HepG2 (cell line): Measurements from ENCODE around the gene LTB4R2. TPM values are rescaled to one million over a fixed set of nuclear protein-coding genes. Genes with fewer than 3 reads are reported as not detected.

Source experiments
- ATAC-seq: fragments of 200-7000 bp; cut with Tn5 transposase; 3 replicates; pipeline ENCODE4 v1.9.1; 2020; ENCODE audit warnings: mild to moderate bottlenecking, moderate library complexity
- BruUV-seq: library from RNA; stranded (reverse); fragments of 400-500 nt; replicated peaks from 2 replicates; lab custom pipeline; 2021; lab: Mats Ljungman, UMichigan
- CTCF ChIA-PET: fragments of 300-600 bp; formaldehyde crosslinking; extraction: SDS; loops from one replicate; lab custom pipeline; 2021; ENCODE audit warnings: low total read pairs, inconsistent platforms, low intra/inter-chr PET ratio; lab: Yijun Ruan, JAX
- POLR2A ChIA-PET: fragments of 350-600 bp; sonication (Branson Sonifier 250); formaldehyde crosslinking; loops from one replicate; lab custom pipeline; 2020; ENCODE audit warnings: antibody characterized with exemption, inconsistent platforms; lab: Yijun Ruan, JAX
- DNase-seq: peaks from one replicate; pipeline ENCODE4 v3.0.0-alpha.2; 2015; ENCODE audit warnings: low spot score
- FAIRE-seq: peaks from 3 replicates; lab custom pipeline; 2011; peaks lifted over from hg19 to GRCh38; lab: Jason Lieb, UNC
- H2AFZ ChIP-seq: one replicate; pipeline ENCODE4 v1.6.1; 2011; ENCODE audit warnings: low read length, inconsistent platforms
- H3K27ac ChIP-seq: fragments of 300-600 bp; 3 replicates; pipeline ENCODE4 v1.8.0; 2011; ENCODE audit warnings: mixed run types, mild to moderate bottlenecking, mixed read lengths, low read length, inconsistent platforms; ENCODE audit not compliant: insufficient read depth; ENCODE audit errors: extremely low read length
- H3K27me3 ChIP-seq, 2 experiments: fragments of 200-600 bp in 1 of 2; 2 replicates in 1 of 2; 3 replicates in 1 of 2; pipeline versions ENCODE4 v1.6.0 to v1.8.0; 2011; ENCODE audit warnings: low read length in 2 of 2, mild to moderate bottlenecking in 2 of 2, moderate library complexity in 2 of 2, inconsistent platforms in 1 of 2; ENCODE audit not compliant: insufficient read depth in 2 of 2, control insufficient read depth in 1 of 2
- H3K36me3 ChIP-seq, 2 experiments: fragments of 200-600 bp in 1 of 2; replicated peaks in 1 of 2; 2 replicates in 1 of 2; 3 replicates in 1 of 2; pipeline versions ENCODE4 v1.5.1 to v1.8.0; 2011; ENCODE audit warnings: low read length in 2 of 2, inconsistent platforms in 1 of 2; ENCODE audit not compliant: insufficient read depth in 2 of 2, control insufficient read depth in 1 of 2
- H3K4me1 ChIP-seq: 2 replicates; pipeline ENCODE4 v1.5.1; 2012; ENCODE audit warnings: low read length, inconsistent platforms; ENCODE audit not compliant: insufficient read depth
- H3K4me2 ChIP-seq: 2 replicates; pipeline ENCODE4 v1.6.0; 2011; ENCODE audit warnings: low read depth, low read length, inconsistent platforms
- H3K4me3 ChIP-seq, 3 experiments: fragments of 200-600 bp in 1 of 3; sonication (generic), shearing (Covaris generic) in 1 of 3; replicated peaks in 1 of 3; 2 replicates each; pipeline ENCODE4 v1.5.1; 2011 to 2016; ENCODE audit warnings: low read length in 3 of 3, inconsistent platforms in 2 of 3, low read depth in 2 of 3, mild to moderate bottlenecking in 2 of 3, control low read depth in 1 of 3, mixed read lengths in 1 of 3; ENCODE audit not compliant: insufficient read depth in 1 of 3
- H3K79me2 ChIP-seq: one replicate; pipeline ENCODE4 v1.6.1; 2011; ENCODE audit warnings: low read length, inconsistent platforms; ENCODE audit not compliant: insufficient read depth
- H3K9ac ChIP-seq: 2 replicates; pipeline ENCODE4 v1.6.0; 2011; ENCODE audit warnings: mild to moderate bottlenecking, low read depth, low read length, inconsistent platforms; ENCODE audit not compliant: insufficient read depth
- H3K9me3 ChIP-seq: 2 replicates; pipeline ENCODE4 v1.5.1; 2012; ENCODE audit warnings: mild to moderate bottlenecking, low read length
- H4K20me1 ChIP-seq: 2 replicates; pipeline ENCODE4 v1.6.0; 2011; ENCODE audit warnings: inconsistent platforms, mild to moderate bottlenecking, low read length, moderate library complexity; ENCODE audit not compliant: insufficient read depth
- EP300 ChIP-seq, 3 experiments: sonication (generic) in 1 of 3; formaldehyde crosslinking in 1 of 3; IDR thresholded peaks; 2 replicates each; pipeline versions ENCODE4 v1.5.1 to v1.6.1; 2011 to 2020; ENCODE audit warnings: low read depth in 2 of 3, low read length in 2 of 3, borderline replicate concordance in 1 of 3, improper control_type of control experiment in 1 of 3, mild to moderate bottlenecking in 1 of 3, missing genetic modification reagents in 1 of 3, moderate library complexity in 1 of 3
- ETV5 ChIP-seq: IDR thresholded peaks from 2 replicates; pipeline ENCODE4 v1.6.1; 2018; ENCODE audit warnings: missing biosample characterization, missing genetic modification reagents, inconsistent platforms, borderline replicate concordance
- ETV6 ChIP-seq: sonication (generic); formaldehyde crosslinking; conservative IDR thresholded peaks from 2 replicates; pipeline ENCODE4 v1.4.0; 2020; ENCODE audit warnings: missing genetic modification reagents
- MATR3 ChIP-seq: sonication (generic); formaldehyde crosslinking; IDR thresholded peaks from 2 replicates; pipeline ENCODE4 v1.4.0; 2020; ENCODE audit warnings: missing genetic modification reagents
- NFE2L2 ChIP-seq: fragments of 150-350 bp; IDR thresholded peaks from 2 replicates; pipeline ENCODE4 v1.6.1; 2014; ENCODE audit warnings: low read length
- NFKB2 ChIP-seq: sonication (generic); formaldehyde crosslinking; IDR thresholded peaks from 2 replicates; pipeline ENCODE4 v1.4.0; 2020; ENCODE audit warnings: missing genetic modification reagents, borderline replicate concordance
- PAF1 ChIP-seq: IDR thresholded peaks from 2 replicates; pipeline ENCODE4 v1.6.1; 2016; ENCODE audit warnings: missing genetic modification reagents, missing compliant biosample characterization
- TEAD2 ChIP-seq: sonication (generic); formaldehyde crosslinking; IDR thresholded peaks from 2 replicates; pipeline ENCODE4 v1.9.0; 2021; ENCODE audit warnings: missing genetic modification reagents
- TEAD3 ChIP-seq: optimal IDR thresholded peaks from 2 replicates; pipeline ENCODE3; 2016; ENCODE audit warnings: borderline replicate concordance
- ZBTB21 ChIP-seq: sonication (generic); formaldehyde crosslinking; IDR thresholded peaks from 2 replicates; pipeline ENCODE4 v1.4.0; 2020; ENCODE audit warnings: missing genetic modification reagents
- ZNF230 ChIP-seq: sonication (generic); formaldehyde crosslinking; IDR thresholded peaks from 2 replicates; pipeline ENCODE4 v1.4.0; 2020; ENCODE audit warnings: mild to moderate bottlenecking, missing genetic modification reagents
- ZNF383 ChIP-seq: sonication (generic); formaldehyde crosslinking; IDR thresholded peaks from 2 replicates; pipeline ENCODE4 v1.4.0; 2020; ENCODE audit warnings: missing genetic modification reagents, mild to moderate bottlenecking, borderline replicate concordance
- ZNF414 ChIP-seq: sonication (generic); formaldehyde crosslinking; IDR thresholded peaks from 2 replicates; pipeline ENCODE4 v1.5.0; 2020; ENCODE audit warnings: missing genetic modification reagents
- WGBS: methylation state at CpG from one replicate; pipeline ENCODE4 v1.1.6; 2017; ENCODE audit warnings: low lambda C conversion rate; 5-methylcytosine and 5-hydroxymethylcytosine counted together
- in situ Hi-C: cut with HindIII; loops from 2 replicates; pipeline ENCODE4 v1.10.0; 2017; ENCODE audit warnings: low pct_unique_long_range_greater_than_20kb; ENCODE audit not compliant: extremely low pct_ligation_motif_present
- intact Hi-C: fragments of 100-400 bp; cut with micrococcal nuclease; formaldehyde crosslinking; loops from one replicate; pipeline ENCODE4 v1.10.0; 2022; ENCODE audit not compliant: unreplicated experiment
- polyA plus RNA-seq, 8 experiments: library from polyadenylated mRNA; depleted of rRNA in 3 of 8; stranded (reverse) in 7 of 8; unstranded in 1 of 8; fragments of >200 nt; fragmentation: Illumina TruSeq in 4 of 8; extraction: Trizol in 4 of 8; gene quantifications; 2 replicates each; pipeline versions ENCODE4 v1.2.1 to v1.2.3, GENCODE V29; 2011 to 2016; ENCODE audit warnings: low read depth in 4 of 8, missing spikeins in 1 of 8, mixed read lengths in 1 of 8; ENCODE audit not compliant: insufficient read depth in 1 of 8
- total RNA-seq, 5 experiments: library from RNA; depleted of rRNA; stranded (reverse); fragments of >200 nt; fragmentation: Illumina TruSeq; extraction: Trizol; gene quantifications; 2 replicates each; pipeline ENCODE4 v1.2.3, GENCODE V29; 2016; ENCODE audit warnings: low read depth in 1 of 5

LTB4R2 gene
- total and polyA plus RNA-seq, 2 of the 13 experiments (the other 11 are each of a cell fraction or from before 2014, with no cell fraction given) = 3.9 to 6.9 TPM

- CTCF ChIA-PET = no interaction called here
- in situ Hi-C loops (no loop called here), intact Hi-C loops (no loop called here)
- Histone ChIP-seq H3K4me3 (no peak overlapping the region), H3K27me3 (peaks cover 3 to 23% of the 10 kb centered on the region in 2 experiments; a peak in 3 of 5 replicates), H3K36me3 (0 out of 5 replicates have a peak, but pooled peaks cover 0 to 1% of the 10 kb centered on the region in 2 experiments), H3K9me3 (no peaks in the 10 kb centered on the region), H3K9ac (no peak overlapping the region), H2AFZ (no peak overlapping the region), H3K27ac (no peak overlapping the region), H3K4me2 (no peak overlapping the region), H3K4me1 (peaks cover 50% of the 10 kb centered on the region), H4K20me1 (no peaks in the 10 kb centered on the region), H3K79me2 (no peaks in the 10 kb centered on the region)
- FAIRE-seq (no peak), DNase-seq (no peak), ATAC-seq (no peak)
- POLR2A ChIA-PET = interaction anchor here (1.4 to 9.3 kb wide), 3 partner anchors 15 to 71 kb away, joined by 11 to 213 read pairs (median 25); partner anchors contain the start of genes DHRS1, NOP9, RABGGTA and TINF2
- TF ChIP-seq NFKB2 (CRISPR knock-in tag) (no peak), ZBTB21 (peak; percentile 21; the same call in 1 of the 2 replicates), MATR3 (0 out of 2 replicates have a peak, but pooled peaks have one; percentile 28), ETV5 (CRISPR knock-in tag) (0 out of 2 replicates have a peak, but pooled peaks have one; percentile 10), TEAD3 (CRISPR knock-in tag) (peak; percentile 27), ZNF414 (CRISPR knock-in tag) (no peak), ZNF383 (CRISPR knock-in tag) (no peak), EP300 (IDR thresholded peaks at IDR 0.05; ENCODE audit: low read depth in 2 of 2, low read length in 2 of 2) (no peak), EP300 (CRISPR knock-in tag; IDR thresholded peaks at IDR 0.05; ENCODE audit: borderline replicate concordance) (peak; percentile 47; the same call in 1 of the 2 replicates), ETV6 (CRISPR knock-in tag) (peak; percentile 46; the same call in 1 of the 2 replicates), NFE2L2 (peak; percentile 3; the same call in 1 of the 2 replicates), PAF1 (CRISPR knock-in tag) (peak; percentile 81), ZNF230 (CRISPR knock-in tag) (no peak), TEAD2 (CRISPR knock-in tag) (no peak)
- no TSS peak for BruUV-seq
- 87% methylated on average over 2 of the region's 2 CpGs for WGBS
Measured at GRCh38 chr14:24313913-24314312, 4.0 kb downstream of the LTB4R2 start.
